ENCODE data around the gene SLC44A5. TPM values are rescaled to one million over a fixed set of nuclear protein-coding genes. Genes with fewer than 3 reads are reported as not detected.

Gene SLC44A5
- total and polyA plus RNA-seq, 10 of the 15 experiments (the other 5 are each of a cell fraction or from before 2014, with no cell fraction given): 0.04 to 1.3 TPM; not detected in 8

- TF ChIP-seq STAT1 (conservative IDR thresholded peaks at IDR 0.05): no peak
- no peak for TF ChIP-seq ZSCAN29 (IDR thresholded peaks at IDR 0.05)
- TF ChIP-seq NFXL1 (IDR thresholded peaks at IDR 0.05; ENCODE audit: borderline replicate concordance): no peak
- TF ChIP-seq BMI1 (IDR thresholded peaks at IDR 0.05; ENCODE audit: borderline replicate concordance): no peak
- TF ChIP-seq CUX1 (IDR thresholded peaks at IDR 0.05; ENCODE audit: insufficient replicate concordance, low read depth, low read length): no peak
- TF ChIP-seq ZNF384 (IDR thresholded peaks at IDR 0.05; ENCODE audit: borderline replicate concordance, low read depth, low read length): no peak
- no peak for TF ChIP-seq RUNX3 (IDR thresholded peaks at IDR 0.05; ENCODE audit: low read length)
- ChIA-PET POLR2A (interaction anchor here (1.1 kb wide), 1 partner anchor 200 kb away, joined by 3 read pairs; no protein-coding TSS in a partner anchor), RAD21 (ENCODE audit: unreplicated experiment) (no interaction called here)
Observed at GRCh38 chr1:75431843-75432242, 179.1 kb downstream of the SLC44A5 start.

More at GRCh38 chr1:75431843-75432242, 179.1 kb downstream of the SLC44A5 start:
- Histone ChIP-seq H3K4me2 (ENCODE audit: control insufficient read depth, insufficient read depth) (no peak overlapping the region), H3K27ac (ENCODE audit: control insufficient read depth, insufficient read depth) (no peak overlapping the region), H3K9me3 (replicated peaks; ENCODE audit: control insufficient read depth, insufficient read depth, low read length) (no peaks in the 10 kb centered on the region), H3K36me3 (ENCODE audit: control insufficient read depth in 2 of 2, insufficient read depth in 2 of 2, low read length in 1 of 2) (no peaks in the 10 kb centered on the region), H3K4me3 (no peak overlapping the region), H3K79me2 (ENCODE audit: control insufficient read depth, insufficient read depth, low read length) (no peaks in the 10 kb centered on the region), H2AFZ (ENCODE audit: control insufficient read depth, low read depth, low read length) (no peak overlapping the region), H4K20me1 (ENCODE audit: control insufficient read depth, insufficient read depth) (no peaks in the 10 kb centered on the region), H3K9ac (ENCODE audit: control insufficient read depth, insufficient read depth, low read length) (no peak overlapping the region), H3K27me3 (replicated peaks in 1 of 2; ENCODE audit: control insufficient read depth in 2 of 2, insufficient read depth in 2 of 2, low read length in 1 of 2) (no peaks in the 10 kb centered on the region), H3K4me1 (ENCODE audit: control insufficient read depth, insufficient read depth, low read length) (no peaks in the 10 kb centered on the region)
- no peak for FAIRE-seq
- in situ Hi-C loops (cut with MboI): no loop called here
- BruUV-seq (replicated peaks): no TSS peak
- CTCF ChIA-PET: no interaction called here
- intact Hi-C loops (cut with micrococcal nuclease; ENCODE audit: unreplicated experiment): loop anchor here (10.0 kb wide), 1 partner anchor 203 kb away; no protein-coding TSS in a partner anchor
- SMC1A ChIA-PET (ENCODE audit: uncharacterized antibody, unreplicated experiment): no interaction called here
- 0% methylated on average over 2 of the region's 2 CpGs for whole genome bisulfite sequencing (ENCODE audit: insufficient coverage, insufficient replicate concordance, low lambda C conversion rate, missing lambda C conversion rate)
- ATAC-seq: no peak
- no peak for DNase-seq (ENCODE audit: low read depth, low spot score)

All from GM12878 (cell line).